SK-N-SH treated with all-trans-retinoic acid at 6 μM for 48 hours (cell line): ENCODE results near the gene PFKL.

Source experiments
- ATAC-seq: fragments of 200-7000 bp; cut with Tn5 transposase; 3 replicates; pipeline ENCODE4 v1.9.1; 2020; ENCODE audit warnings: mild to moderate bottlenecking, moderate library complexity
- BACH2 ChIP-seq: fragments of 250-450 bp; sonication (Bioruptor Pico); IDR thresholded peaks from 2 replicates; pipeline ENCODE4 v1.9.0; 2021; ENCODE audit warnings: mild to moderate bottlenecking, borderline replicate concordance
- CREB5 ChIP-seq: fragments of 250-450 bp; sonication (Bioruptor Pico); IDR thresholded peaks from 2 replicates; pipeline ENCODE4 v1.5.1; 2020; ENCODE audit warnings: low read depth, mild to moderate bottlenecking, moderate library complexity
- GLIS3 ChIP-seq: fragments of 250-450 bp; sonication (Bioruptor Pico); IDR thresholded peaks from 2 replicates; pipeline ENCODE4 v1.5.0; 2020; ENCODE audit warnings: mild to moderate bottlenecking, moderate library complexity
- ISL1 ChIP-seq: fragments of 250-450 bp; sonication (Bioruptor Pico); IDR thresholded peaks from 2 replicates; pipeline ENCODE4 v2.1.2; 2022; ENCODE audit warnings: mild to moderate bottlenecking, moderate library complexity
- OSR1 ChIP-seq: fragments of 250-450 bp; sonication (Bioruptor Pico); IDR thresholded peaks from 2 replicates; pipeline ENCODE4 v1.8.0; 2022; ENCODE audit warnings: moderate library complexity, mild to moderate bottlenecking, inconsistent platforms
- PPARA ChIP-seq: fragments of 250-450 bp; sonication (Bioruptor Pico); IDR thresholded peaks from 2 replicates; pipeline ENCODE4 v1.5.0; 2020; ENCODE audit warnings: mild to moderate bottlenecking, borderline replicate concordance
- RARB ChIP-seq: fragments of 250-450 bp; sonication (Bioruptor Pico); IDR thresholded peaks from 2 replicates; pipeline ENCODE4 v1.8.0; 2021; ENCODE audit warnings: mild to moderate bottlenecking, moderate library complexity
- SNAI2 ChIP-seq: fragments of 250-450 bp; sonication (Bioruptor Pico); IDR thresholded peaks from 2 replicates; pipeline ENCODE4 v1.5.0; 2020; ENCODE audit warnings: mild to moderate bottlenecking, moderate library complexity
- TCF4 ChIP-seq: fragments of 250-450 bp; sonication (Bioruptor Pico); IDR thresholded peaks from 2 replicates; pipeline ENCODE4 v1.8.0; 2021; ENCODE audit warnings: mild to moderate bottlenecking, moderate library complexity, borderline replicate concordance
- TOX ChIP-seq: fragments of 250-450 bp; sonication (Bioruptor Pico); IDR thresholded peaks from 2 replicates; pipeline ENCODE4 v1.8.0; 2021; ENCODE audit warnings: mild to moderate bottlenecking, moderate library complexity, borderline replicate concordance
- TSHZ2 ChIP-seq: fragments of 250-450 bp; sonication (Bioruptor Pico); IDR thresholded peaks from 2 replicates; pipeline ENCODE4 v1.5.0; 2020; ENCODE audit warnings: mild to moderate bottlenecking, moderate library complexity
- ZC3H10 ChIP-seq: fragments of 250-450 bp; sonication (Bioruptor Pico); IDR thresholded peaks from 2 replicates; pipeline ENCODE4 v1.5.1; 2021; ENCODE audit warnings: mild to moderate bottlenecking, moderate library complexity
- ZFP30 ChIP-seq: fragments of 450-650 bp; formaldehyde crosslinking; IDR thresholded peaks from 2 replicates; pipeline ENCODE4 v1.5.0; 2022; ENCODE audit warnings: mild to moderate bottlenecking, moderate library complexity
- ZNF565 ChIP-seq: fragments of 450-650 bp; formaldehyde crosslinking; conservative IDR thresholded peaks from 2 replicates; pipeline ENCODE4 v1.5.0; 2020; ENCODE audit warnings: low read depth, mild to moderate bottlenecking, moderate library complexity
- ZNF70 ChIP-seq: fragments of 450-650 bp; formaldehyde crosslinking; IDR thresholded peaks from 2 replicates; pipeline ENCODE4 v1.5.0; 2020; ENCODE audit warnings: mild to moderate bottlenecking, moderate library complexity
- ZNF8 ChIP-seq: fragments of 450-650 bp; formaldehyde crosslinking; IDR thresholded peaks from 2 replicates; pipeline ENCODE4 v1.5.0; 2020; ENCODE audit warnings: mild to moderate bottlenecking, moderate library complexity
- TF ChIP-seq, protein P1 (sequence below): fragments of 250-450 bp; sonication (Bioruptor Pico); IDR thresholded peaks from 2 replicates; pipeline ENCODE4 v1.8.0; 2020; ENCODE audit warnings: mild to moderate bottlenecking, moderate library complexity, borderline replicate concordance
- TF ChIP-seq, protein P2 (sequence below): fragments of 250-450 bp; sonication (Bioruptor Pico); IDR thresholded peaks from 2 replicates; pipeline ENCODE4 v1.8.0; 2021; ENCODE audit warnings: low read depth, mild to moderate bottlenecking, moderate library complexity, borderline replicate concordance

The PFKL gene

GRCh38 chr21:44368711-44369446, 69.0 kb downstream of the PFKL start (continued):
- TF ChIP-seq, protein P1, sequence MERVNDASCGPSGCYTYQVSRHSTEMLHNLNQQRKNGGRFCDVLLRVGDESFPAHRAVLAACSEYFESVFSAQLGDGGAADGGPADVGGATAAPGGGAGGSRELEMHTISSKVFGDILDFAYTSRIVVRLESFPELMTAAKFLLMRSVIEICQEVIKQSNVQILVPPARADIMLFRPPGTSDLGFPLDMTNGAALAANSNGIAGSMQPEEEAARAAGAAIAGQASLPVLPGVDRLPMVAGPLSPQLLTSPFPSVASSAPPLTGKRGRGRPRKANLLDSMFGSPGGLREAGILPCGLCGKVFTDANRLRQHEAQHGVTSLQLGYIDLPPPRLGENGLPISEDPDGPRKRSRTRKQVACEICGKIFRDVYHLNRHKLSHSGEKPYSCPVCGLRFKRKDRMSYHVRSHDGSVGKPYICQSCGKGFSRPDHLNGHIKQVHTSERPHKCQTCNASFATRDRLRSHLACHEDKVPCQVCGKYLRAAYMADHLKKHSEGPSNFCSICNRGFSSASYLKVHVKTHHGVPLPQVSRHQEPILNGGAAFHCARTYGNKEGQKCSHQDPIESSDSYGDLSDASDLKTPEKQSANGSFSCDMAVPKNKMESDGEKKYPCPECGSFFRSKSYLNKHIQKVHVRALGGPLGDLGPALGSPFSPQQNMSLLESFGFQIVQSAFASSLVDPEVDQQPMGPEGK (CRISPR knock-in tag), result no peak
- no peak for TF ChIP-seq GLIS3 (CRISPR knock-in tag)
- no peak for TF ChIP-seq ZNF70 (CRISPR knock-in tag)
- TF ChIP-seq ISL1 (CRISPR knock-in tag), result no peak

- peak; percentile 52 for ATAC-seq
- TF ChIP-seq GLIS3 (CRISPR knock-in tag) (no peak), TCF4 (CRISPR knock-in tag) (no peak), SNAI2 (CRISPR knock-in tag) (no peak)
These were observed 70.3 kb downstream of the PFKL start for GRCh38 chr21:44370027-44370735.

DNA sequence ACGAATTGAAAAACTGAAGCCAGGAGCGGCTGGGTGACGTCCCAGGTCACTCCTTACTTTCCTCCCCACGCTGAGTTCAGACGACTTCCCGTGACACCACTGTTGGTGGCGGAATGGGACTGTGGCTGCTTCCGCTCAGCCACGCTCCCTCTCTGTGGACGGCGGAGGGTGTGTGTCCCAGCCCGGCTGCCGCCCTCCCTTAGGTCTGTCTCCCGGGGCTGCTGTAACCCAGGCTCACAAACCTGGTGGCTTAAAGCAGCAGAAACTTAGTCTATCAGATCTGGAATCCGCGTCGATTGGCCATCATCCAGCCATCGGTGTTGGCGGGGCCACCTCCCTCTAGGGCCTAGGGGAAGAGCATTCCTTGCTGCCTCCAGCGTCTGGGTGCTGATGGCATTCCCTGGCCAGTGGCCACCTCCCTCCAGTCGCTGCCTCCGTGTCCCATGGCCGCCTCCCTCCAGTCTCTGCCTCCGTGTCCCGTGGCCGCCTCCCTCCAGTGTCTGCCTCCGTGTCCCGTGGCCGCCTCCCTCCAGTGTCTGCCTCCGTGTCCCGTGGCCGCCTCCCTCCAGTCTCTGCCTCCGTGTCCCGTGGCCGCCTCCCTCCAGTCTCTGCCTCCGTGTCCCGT, 71.0 kb downstream of the PFKL start:
- no peak for ATAC-seq
- TF ChIP-seq, protein P2, sequence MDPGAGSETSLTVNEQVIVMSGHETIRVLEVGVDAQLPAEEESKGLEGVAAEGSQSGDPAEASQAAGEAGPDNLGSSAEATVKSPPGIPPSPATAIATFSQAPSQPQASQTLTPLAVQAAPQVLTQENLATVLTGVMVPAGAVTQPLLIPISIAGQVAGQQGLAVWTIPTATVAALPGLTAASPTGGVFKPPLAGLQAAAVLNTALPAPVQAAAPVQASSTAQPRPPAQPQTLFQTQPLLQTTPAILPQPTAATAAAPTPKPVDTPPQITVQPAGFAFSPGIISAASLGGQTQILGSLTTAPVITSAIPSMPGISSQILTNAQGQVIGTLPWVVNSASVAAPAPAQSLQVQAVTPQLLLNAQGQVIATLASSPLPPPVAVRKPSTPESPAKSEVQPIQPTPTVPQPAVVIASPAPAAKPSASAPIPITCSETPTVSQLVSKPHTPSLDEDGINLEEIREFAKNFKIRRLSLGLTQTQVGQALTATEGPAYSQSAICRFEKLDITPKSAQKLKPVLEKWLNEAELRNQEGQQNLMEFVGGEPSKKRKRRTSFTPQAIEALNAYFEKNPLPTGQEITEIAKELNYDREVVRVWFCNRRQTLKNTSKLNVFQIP, result no peak
- TF ChIP-seq RARB (no peak), TSHZ2 (no peak)

- TF ChIP-seq ISL1 (CRISPR knock-in tag) (no peak), SNAI2 (CRISPR knock-in tag) (no peak), ZFP30 (CRISPR knock-in tag) (no peak), GLIS3 (CRISPR knock-in tag) (no peak), TOX (CRISPR knock-in tag) (no peak), ZNF565 (CRISPR knock-in tag) (no peak), CREB5 (CRISPR knock-in tag) (no peak), RARB (no peak), PPARA (CRISPR knock-in tag) (no peak), ZC3H10 (no peak), OSR1 (no peak), TSHZ2 (no peak), ZNF8 (CRISPR knock-in tag) (no peak), BACH2 (CRISPR knock-in tag) (no peak), TCF4 (CRISPR knock-in tag) (no peak), ZNF70 (CRISPR knock-in tag) (no peak)
- TF ChIP-seq, protein P1 (CRISPR knock-in tag), result no peak
- TF ChIP-seq, all 23 proteins: peak for 0
- ATAC-seq, result no peak
These were observed 71.7 kb downstream of the PFKL start for GRCh38 chr21:44371596-44371995.
